Keratinocyte (primary cell): ENCODE results near the gene PLA2G10. TPM values are rescaled to one million over a fixed set of nuclear protein-coding genes. Genes with fewer than 3 reads are reported as not detected.
A peak's percentile ranks its signal among the peaks of the same experiment; 100 is the strongest.
"Not testable (repeated sequence)": the region's sequence is repeated elsewhere in the genome, so short reads cannot be mapped to it uniquely, and the experiment has no call there.

Source experiments
- DNase-seq: peaks from one replicate; pipeline ENCODE4 v3.0.0-alpha.2; 2011; ENCODE audit warnings: low read depth, missing footprints, low spot score
- FAIRE-seq: peaks from 2 replicates; lab custom pipeline; 2011; peaks lifted over from hg19 to GRCh38; lab: Jason Lieb, UNC
- H2AFZ ChIP-seq: 2 replicates; pipeline ENCODE4 v1.6.0; 2012; ENCODE audit warnings: low read length, control low read depth, inconsistent platforms; ENCODE audit not compliant: control insufficient read depth
- H3K27ac ChIP-seq: 2 replicates; pipeline ENCODE4 v1.5.1; 2011; ENCODE audit warnings: low read length; ENCODE audit not compliant: control insufficient read depth, insufficient read depth
- H3K27me3 ChIP-seq: 3 replicates; pipeline ENCODE4 v1.6.0; 2011; ENCODE audit warnings: low read length; ENCODE audit not compliant: control insufficient read depth, insufficient read depth; ENCODE audit errors: extremely low read depth
- H3K36me3 ChIP-seq, 2 experiments: 2 replicates in 1 of 2; 3 replicates in 1 of 2; pipeline ENCODE4 v1.5.1; 2011; ENCODE audit warnings: low read length in 2 of 2, mild to moderate bottlenecking in 1 of 2; ENCODE audit not compliant: control insufficient read depth in 2 of 2, insufficient read depth in 2 of 2; ENCODE audit errors: extremely low read depth in 1 of 2
- H3K4me1 ChIP-seq: 3 replicates; pipeline ENCODE4 v1.5.1; 2011; ENCODE audit warnings: low read length; ENCODE audit not compliant: control insufficient read depth, insufficient read depth; ENCODE audit errors: extremely low read depth
- H3K4me2 ChIP-seq: 3 replicates; pipeline ENCODE4 v1.6.0; 2011; ENCODE audit warnings: low read depth, low read length; ENCODE audit not compliant: control insufficient read depth, insufficient read depth; ENCODE audit errors: extremely low read depth
- H3K4me3 ChIP-seq, 3 experiments: fragments of 200-600 bp in 1 of 3; sonication (generic) in 1 of 3; 2 replicates in 2 of 3; 3 replicates in 1 of 3; pipeline ENCODE4 v1.5.1; 2011 to 2016; ENCODE audit warnings: low read length in 3 of 3, mild to moderate bottlenecking in 3 of 3, control low read depth in 2 of 3, inconsistent platforms in 1 of 3, low read depth in 1 of 3, mixed read lengths in 1 of 3, mixed run types in 1 of 3, moderate library complexity in 1 of 3; ENCODE audit not compliant: control insufficient read depth in 2 of 3, insufficient read depth in 2 of 3; ENCODE audit errors: extremely low read depth in 1 of 3
- H3K79me2 ChIP-seq: 2 replicates; pipeline ENCODE4 v1.6.0; 2012; ENCODE audit warnings: low read length; ENCODE audit not compliant: control insufficient read depth, insufficient read depth
- H3K9ac ChIP-seq: 3 replicates; pipeline ENCODE4 v1.6.0; 2011; ENCODE audit warnings: low read length; ENCODE audit not compliant: control insufficient read depth, insufficient read depth; ENCODE audit errors: extremely low read depth
- H3K9me1 ChIP-seq: 3 replicates; pipeline ENCODE4 v1.6.0; 2011; ENCODE audit warnings: low read length; ENCODE audit not compliant: control insufficient read depth, insufficient read depth; ENCODE audit errors: extremely low read depth
- H3K9me3 ChIP-seq: 2 replicates; pipeline ENCODE4 v1.5.1; 2012; ENCODE audit warnings: low read depth, low read length; ENCODE audit not compliant: control insufficient read depth
- H4K20me1 ChIP-seq: 3 replicates; pipeline ENCODE4 v1.6.0; 2011; ENCODE audit warnings: low read length; ENCODE audit not compliant: control insufficient read depth, insufficient read depth; ENCODE audit errors: extremely low read depth
- CTCF ChIP-seq, 3 experiments: IDR thresholded peaks in 1 of 3; conservative IDR thresholded peaks in 1 of 3; optimal IDR thresholded peaks in 1 of 3; 2 replicates in 2 of 3; 3 replicates in 1 of 3; pipeline versions ENCODE3 to v1.5.1; 2011; ENCODE audit warnings: low read length in 3 of 3, mild to moderate bottlenecking in 3 of 3, moderate library complexity in 2 of 3, control low read depth in 1 of 3, inconsistent platforms in 1 of 3; ENCODE audit not compliant: insufficient read depth in 2 of 3; ENCODE audit errors: extremely low read depth in 1 of 3
- EZH2 ChIP-seq: IDR thresholded peaks from one replicate; pipeline ENCODE4 v1.6.1; 2012; ENCODE audit warnings: inconsistent platforms, mild to moderate bottlenecking, low read length, moderate library complexity
- dilution Hi-C: fragments of 300-500 bp; cut with MboI; formaldehyde crosslinking; loops from one replicate; pipeline ENCODE4 v1.7.0; 2020; ENCODE audit warnings: low sequenced_read_pairs; ENCODE audit not compliant: extremely low pct_ligation_motif_present
- polyA plus RNA-seq, 5 experiments: library from polyadenylated mRNA; depleted of rRNA in 3 of 5; stranded (reverse) in 3 of 5; stranded (forward) in 1 of 5; unstranded in 1 of 5; fragments of >200 nt; gene quantifications; 1 replicate in 1 of 5; 2 replicates in 3 of 5; 3 replicates in 1 of 5; pipeline versions ENCODE4 v1.2.1 to v1.2.3, GENCODE V29; 2011 to 2012; ENCODE audit warnings: missing spikeins in 2 of 5, low read depth in 1 of 5, low replicate concordance in 1 of 5

The PLA2G10 gene
- polyA plus RNA-seq, 1 donor (not counting 4 experiments of a cell fraction or from before 2014, with no cell fraction given) = 1.0 TPM

GRCh38 chr16:14641206-14641605, 52.9 kb downstream of the PLA2G10 start:
- no peak for DNase-seq
- Histone ChIP-seq H3K4me3 (no peak overlapping the region), H2AFZ (no peak overlapping the region), H3K9ac (peak overlapping the region; percentile 70), H3K27ac (peak overlapping the region; percentile 88), H3K36me3 (peaks cover 20 to 40% of the 10 kb centered on the region in 2 experiments), H3K9me3 (no peaks in the 10 kb centered on the region), H3K79me2 (peaks cover 91% of the 10 kb centered on the region), H3K4me2 (peak overlapping the region; percentile 11), H4K20me1 (peaks cover 3% of the 10 kb centered on the region), H3K9me1 (no peaks in the 10 kb centered on the region), H3K4me1 (peaks cover 23% of the 10 kb centered on the region), H3K27me3 (no peaks in the 10 kb centered on the region)
- TF ChIP-seq CTCF (optimal IDR thresholded peaks at IDR 0.05 in 1 of 3, IDR thresholded peaks at IDR 0.05 in 1 of 3, conservative IDR thresholded peaks at IDR 0.05 in 1 of 3; ENCODE audit: extremely low read depth in 1 of 3, insufficient read depth in 2 of 3, low read length in 3 of 3) (no peak), EZH2 (no peak)
- dilution Hi-C loops = no loop called here
- no peak for FAIRE-seq

- peaks cover 30% of the 10 kb centered on the region for H3K4me1 ChIP-seq
- H3K36me3 ChIP-seq = peaks cover 20 to 37% of the 10 kb centered on the region in 2 experiments
- peak overlapping the region; percentile 70 for H3K9ac ChIP-seq
- no peaks in the 10 kb centered on the region for H3K9me1 ChIP-seq
- DNase-seq (peak; percentile 57), FAIRE-seq (peak; percentile 86)
- H3K4me3 ChIP-seq = no peak overlapping the region
- H4K20me1 ChIP-seq = peaks cover 3% of the 10 kb centered on the region
- dilution Hi-C loops = no loop called here
- H2AFZ ChIP-seq = no peak overlapping the region
- H3K4me2 ChIP-seq = peak overlapping the region; percentile 36
- peaks cover 89% of the 10 kb centered on the region for H3K79me2 ChIP-seq
- H3K9me3 ChIP-seq = no peaks in the 10 kb centered on the region
- no peaks in the 10 kb centered on the region for H3K27me3 ChIP-seq
- peak overlapping the region; percentile 88 for H3K27ac ChIP-seq
- TF ChIP-seq CTCF (optimal IDR thresholded peaks at IDR 0.05 in 1 of 3, IDR thresholded peaks at IDR 0.05 in 1 of 3, conservative IDR thresholded peaks at IDR 0.05 in 1 of 3; ENCODE audit: extremely low read depth in 1 of 3, insufficient read depth in 2 of 3, low read length in 3 of 3) = no peak
- TF ChIP-seq EZH2 = no peak
These were observed 53.6 kb downstream of the PLA2G10 start for GRCh38 chr16:14640538-14640937.

GRCh38 chr16:14636951-14637240, 57.2 kb downstream of the PLA2G10 start:
- H2AFZ ChIP-seq, H3K9me1 ChIP-seq, H3K9me3 ChIP-seq, H4K20me1 ChIP-seq, DNase-seq, dilution Hi-C loops, H3K4me3 ChIP-seq, FAIRE-seq, H3K27me3 ChIP-seq: not testable (repeated sequence)
- Histone ChIP-seq H3K79me2 (peaks cover 82% of the 10 kb centered on the region), H3K36me3 (peaks cover 13 to 17% of the 10 kb centered on the region in 2 experiments), H3K27ac (peak overlapping the region; percentile 72), H3K4me2 (peak overlapping the region; percentile 37), H3K4me1 (peaks cover 49% of the 10 kb centered on the region), H3K9ac (peak overlapping the region; percentile 48)
